Measurements from ENCODE around the gene MYBPHL.

DNA sequence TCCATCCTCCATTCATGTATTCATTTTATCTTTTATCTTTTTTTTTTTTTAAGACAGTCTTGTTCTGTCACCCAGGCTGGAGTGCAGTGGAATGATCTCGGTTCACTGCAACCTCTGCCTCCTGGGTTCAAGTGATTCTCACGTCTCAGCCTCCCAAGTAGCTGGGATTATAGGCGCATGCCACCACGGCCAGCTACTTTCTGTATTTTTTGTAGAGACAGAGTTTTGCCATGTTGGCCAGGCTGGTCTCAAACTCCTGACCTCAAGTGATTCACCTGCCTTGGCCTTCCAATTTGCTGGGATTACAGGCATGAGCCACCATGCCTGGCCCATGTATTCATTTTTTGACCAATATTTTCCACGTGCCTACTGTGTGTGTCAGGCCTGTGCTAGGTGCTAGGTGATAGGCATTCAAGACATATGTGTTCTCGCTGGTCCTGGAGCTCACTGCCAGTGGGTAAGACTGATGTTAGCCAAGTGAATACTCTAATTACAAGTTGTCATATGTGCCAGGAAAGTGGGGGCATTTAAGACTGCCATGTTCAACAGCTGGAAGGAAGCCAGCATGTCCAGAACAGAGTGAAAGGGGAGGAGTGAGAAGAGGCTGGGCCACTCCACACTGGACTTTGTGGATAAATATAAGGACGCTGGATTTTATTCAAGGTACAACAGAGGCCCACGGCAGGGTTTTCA lies 62.8 kb downstream of the MYBPHL start:
- TF ChIP-seq SP1 (IDR thresholded peaks at IDR 0.05) (no peak), SP1 (CRISPR knock-in tag; IDR thresholded peaks at IDR 0.05) (no peak), EZH2 (conservative IDR thresholded peaks at IDR 0.05; ENCODE audit: low read depth, low read length) (no peak), ZNF3 (CRISPR knock-in tag; IDR thresholded peaks at IDR 0.05) (no peak), SP4 (CRISPR knock-in tag; IDR thresholded peaks at IDR 0.05) (no peak)
- TF ChIP-seq, protein P1, sequence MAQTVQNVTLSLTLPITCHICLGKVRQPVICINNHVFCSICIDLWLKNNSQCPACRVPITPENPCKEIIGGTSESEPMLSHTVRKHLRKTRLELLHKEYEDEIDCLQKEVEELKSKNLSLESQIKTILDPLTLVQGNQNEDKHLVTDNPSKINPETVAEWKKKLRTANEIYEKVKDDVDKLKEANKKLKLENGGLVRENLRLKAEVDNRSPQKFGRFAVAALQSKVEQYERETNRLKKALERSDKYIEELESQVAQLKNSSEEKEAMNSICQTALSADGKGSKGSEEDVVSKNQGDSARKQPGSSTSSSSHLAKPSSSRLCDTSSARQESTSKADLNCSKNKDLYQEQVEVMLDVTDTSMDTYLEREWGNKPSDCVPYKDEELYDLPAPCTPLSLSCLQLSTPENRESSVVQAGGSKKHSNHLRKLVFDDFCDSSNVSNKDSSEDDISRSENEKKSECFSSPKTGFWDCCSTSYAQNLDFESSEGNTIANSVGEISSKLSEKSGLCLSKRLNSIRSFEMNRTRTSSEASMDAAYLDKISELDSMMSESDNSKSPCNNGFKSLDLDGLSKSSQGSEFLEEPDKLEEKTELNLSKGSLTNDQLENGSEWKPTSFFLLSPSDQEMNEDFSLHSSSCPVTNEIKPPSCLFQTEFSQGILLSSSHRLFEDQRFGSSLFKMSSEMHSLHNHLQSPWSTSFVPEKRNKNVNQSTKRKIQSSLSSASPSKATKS (CRISPR knock-in tag; IDR thresholded peaks at IDR 0.05) = no peak
- TF ChIP-seq, protein P2, sequence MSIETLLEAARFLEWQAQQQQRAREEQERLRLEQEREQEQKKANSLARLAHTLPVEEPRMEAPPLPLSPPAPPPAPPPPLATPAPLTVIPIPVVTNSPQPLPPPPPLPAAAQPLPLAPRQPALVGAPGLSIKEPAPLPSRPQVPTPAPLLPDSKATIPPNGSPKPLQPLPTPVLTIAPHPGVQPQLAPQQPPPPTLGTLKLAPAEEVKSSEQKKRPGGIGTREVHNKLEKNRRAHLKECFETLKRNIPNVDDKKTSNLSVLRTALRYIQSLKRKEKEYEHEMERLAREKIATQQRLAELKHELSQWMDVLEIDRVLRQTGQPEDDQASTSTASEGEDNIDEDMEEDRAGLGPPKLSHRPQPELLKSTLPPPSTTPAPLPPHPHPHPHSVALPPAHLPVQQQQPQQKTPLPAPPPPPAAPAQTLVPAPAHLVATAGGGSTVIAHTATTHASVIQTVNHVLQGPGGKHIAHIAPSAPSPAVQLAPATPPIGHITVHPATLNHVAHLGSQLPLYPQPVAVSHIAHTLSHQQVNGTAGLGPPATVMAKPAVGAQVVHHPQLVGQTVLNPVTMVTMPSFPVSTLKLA (IDR thresholded peaks at IDR 0.05) = no peak
- TF ChIP-seq, protein P3, sequence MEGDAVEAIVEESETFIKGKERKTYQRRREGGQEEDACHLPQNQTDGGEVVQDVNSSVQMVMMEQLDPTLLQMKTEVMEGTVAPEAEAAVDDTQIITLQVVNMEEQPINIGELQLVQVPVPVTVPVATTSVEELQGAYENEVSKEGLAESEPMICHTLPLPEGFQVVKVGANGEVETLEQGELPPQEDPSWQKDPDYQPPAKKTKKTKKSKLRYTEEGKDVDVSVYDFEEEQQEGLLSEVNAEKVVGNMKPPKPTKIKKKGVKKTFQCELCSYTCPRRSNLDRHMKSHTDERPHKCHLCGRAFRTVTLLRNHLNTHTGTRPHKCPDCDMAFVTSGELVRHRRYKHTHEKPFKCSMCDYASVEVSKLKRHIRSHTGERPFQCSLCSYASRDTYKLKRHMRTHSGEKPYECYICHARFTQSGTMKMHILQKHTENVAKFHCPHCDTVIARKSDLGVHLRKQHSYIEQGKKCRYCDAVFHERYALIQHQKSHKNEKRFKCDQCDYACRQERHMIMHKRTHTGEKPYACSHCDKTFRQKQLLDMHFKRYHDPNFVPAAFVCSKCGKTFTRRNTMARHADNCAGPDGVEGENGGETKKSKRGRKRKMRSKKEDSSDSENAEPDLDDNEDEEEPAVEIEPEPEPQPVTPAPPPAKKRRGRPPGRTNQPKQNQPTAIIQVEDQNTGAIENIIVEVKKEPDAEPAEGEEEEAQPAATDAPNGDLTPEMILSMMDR (CRISPR knock-in tag; IDR thresholded peaks at IDR 0.05) = no peak
